H1 (cell line): ENCODE results near the gene ENPP7. TPM values are rescaled to one million over a fixed set of nuclear protein-coding genes. Genes with fewer than 3 reads are reported as not detected.

Experiments
- CTCF ChIA-PET: fragments of 300-600 bp; sonication (Branson Sonifier 250); formaldehyde crosslinking; loops from one replicate; lab custom pipeline; 2021; ENCODE audit not compliant: partially characterized antibody; lab: Charles Lee
- POLR2A ChIA-PET: fragments of 300-600 bp; sonication (Branson Sonifier 250); formaldehyde crosslinking; loops from one replicate; lab custom pipeline; 2021; ENCODE audit warnings: inconsistent platforms; ENCODE audit not compliant: partially characterized antibody; lab: Charles Lee
- DNase-seq, 2 experiments: peaks; one replicate each; pipeline versions ENCODE4 v3.0.0 to v3.0.0-alpha.2; 2010 to 2022; ENCODE audit warnings: low spot score in 2 of 2, low read depth in 1 of 2, mixed read lengths in 1 of 2
- FAIRE-seq: peaks from 2 replicates; lab custom pipeline; 2011; peaks lifted over from hg19 to GRCh38; lab: Jason Lieb, UNC
- H2AFZ ChIP-seq: 2 replicates; pipeline ENCODE4 v1.8.1; 2012; ENCODE audit warnings: low read length, inconsistent platforms
- H2AK5ac ChIP-seq: 2 replicates; pipeline ENCODE4 v1.6.1; 2013; ENCODE audit warnings: low read depth, low read length
- H2BK120ac ChIP-seq: replicated peaks from 2 replicates; pipeline ENCODE3; 2013; ENCODE audit warnings: low read depth, low read length, inconsistent platforms
- H2BK12ac ChIP-seq: 2 replicates; pipeline ENCODE4 v1.6.1; 2013; ENCODE audit warnings: low read depth, low read length
- H2BK15ac ChIP-seq: 2 replicates; pipeline ENCODE4 v1.6.1; 2013; ENCODE audit warnings: low read length
- H2BK20ac ChIP-seq: 2 replicates; pipeline ENCODE4 v1.6.1; 2013; ENCODE audit warnings: low read length
- H2BK5ac ChIP-seq: 2 replicates; pipeline ENCODE4 v1.6.1; 2013; ENCODE audit warnings: low read depth, low read length
- H3K14ac ChIP-seq: 2 replicates; pipeline ENCODE4 v1.6.1; 2013; ENCODE audit warnings: inconsistent platforms; ENCODE audit not compliant: insufficient read length
- H3K18ac ChIP-seq: 2 replicates; pipeline ENCODE4 v1.6.1; 2013; ENCODE audit warnings: low read length; ENCODE audit errors: extremely low read depth
- H3K23ac ChIP-seq: 2 replicates; pipeline ENCODE4 v1.6.1; 2013; ENCODE audit warnings: inconsistent platforms; ENCODE audit not compliant: insufficient read length
- H3K23me2 ChIP-seq: 2 replicates; pipeline ENCODE4 v1.6.1; 2013; ENCODE audit warnings: low read depth, low read length
- H3K27ac ChIP-seq: 2 replicates; pipeline ENCODE4 v1.6.1; 2011; ENCODE audit warnings: low read depth, low read length, inconsistent platforms
- H3K27me3 ChIP-seq, 4 experiments: replicated peaks in 1 of 4; 1 replicate in 1 of 4; 2 replicates in 3 of 4; pipeline versions ENCODE4 v1.6.1 to v1.8.1; 2011 to 2013; ENCODE audit warnings: low read length in 3 of 4, mild to moderate bottlenecking in 3 of 4, inconsistent platforms in 2 of 4, mixed read lengths in 2 of 4, moderate library complexity in 1 of 4; ENCODE audit not compliant: control insufficient read depth in 3 of 4, insufficient read depth in 3 of 4; ENCODE audit errors: extremely low read depth in 1 of 4
- H3K36me3 ChIP-seq, 4 experiments: 2 replicates each; pipeline versions ENCODE4 v1.6.1 to v1.8.1; 2011 to 2013; ENCODE audit warnings: mild to moderate bottlenecking in 4 of 4, low read length in 3 of 4, moderate library complexity in 2 of 4, control low read depth in 1 of 4, inconsistent platforms in 1 of 4; ENCODE audit not compliant: insufficient read depth in 4 of 4, control insufficient read depth in 2 of 4
- H3K4ac ChIP-seq: replicated peaks from 2 replicates; pipeline ENCODE3; 2013; ENCODE audit warnings: low read length, low read depth, mixed read lengths, inconsistent platforms; ENCODE audit not compliant: insufficient read length
- H3K4me1 ChIP-seq, 4 experiments: replicated peaks in 1 of 4; 1 replicate in 1 of 4; 2 replicates in 3 of 4; pipeline versions ENCODE4 v1.6.1 to v1.8.1; 2011 to 2013; ENCODE audit warnings: low read length in 3 of 4, inconsistent platforms in 2 of 4, mixed read lengths in 1 of 4; ENCODE audit not compliant: insufficient read depth in 4 of 4, control insufficient read depth in 3 of 4
- H3K4me2 ChIP-seq, 2 experiments: 2 replicates each; pipeline versions ENCODE4 v1.6.1 to v1.8.1; 2011 to 2013; ENCODE audit warnings: low read depth in 2 of 2, low read length in 2 of 2, control low read depth in 1 of 2, inconsistent platforms in 1 of 2, mild to moderate bottlenecking in 1 of 2; ENCODE audit not compliant: insufficient read depth in 1 of 2
- H3K4me3 ChIP-seq, 4 experiments: fragments of 200-600, 300-600 bp in 1 of 4; sonication (generic), shearing (Covaris generic), sonication (Bioruptor Twin) in 1 of 4; 2 replicates each; pipeline versions ENCODE4 v1.5.1 to v1.8.1; 2011 to 2016; ENCODE audit warnings: low read length in 4 of 4, low read depth in 3 of 4, control low read depth in 2 of 4, inconsistent platforms in 2 of 4, mild to moderate bottlenecking in 2 of 4, mixed read lengths in 1 of 4, moderate library complexity in 1 of 4; ENCODE audit not compliant: insufficient read depth in 2 of 4; ENCODE audit errors: extremely low read depth in 1 of 4
- H3K56ac ChIP-seq: replicated peaks from 2 replicates; pipeline ENCODE3; 2013; ENCODE audit warnings: low read depth, mild to moderate bottlenecking, mixed read lengths, low read length, inconsistent platforms; ENCODE audit not compliant: insufficient read length
- H3K79me1 ChIP-seq: 2 replicates; pipeline ENCODE4 v1.6.1; 2013; ENCODE audit warnings: low read depth, low read length, control low read depth
- H3K79me2 ChIP-seq, 2 experiments: 2 replicates each; pipeline versions ENCODE4 v1.6.1 to v1.8.1; 2012 to 2013; ENCODE audit warnings: low read length in 2 of 2, mild to moderate bottlenecking in 2 of 2, inconsistent platforms in 1 of 2; ENCODE audit not compliant: insufficient read depth in 2 of 2, control insufficient read depth in 1 of 2
- H3K9ac ChIP-seq, 4 experiments: replicated peaks in 1 of 4; 1 replicate in 1 of 4; 2 replicates in 3 of 4; pipeline versions ENCODE4 v1.6.1 to v1.8.1; 2011 to 2013; ENCODE audit warnings: low read depth in 3 of 4, low read length in 3 of 4, control low read depth in 2 of 4, mild to moderate bottlenecking in 2 of 4, moderate library complexity in 2 of 4, inconsistent platforms in 1 of 4; ENCODE audit errors: extremely low read depth in 1 of 4
- H3K9me3 ChIP-seq, 2 experiments: 2 replicates each; pipeline versions ENCODE4 v1.6.1 to v1.8.1; 2012 to 2013; ENCODE audit warnings: mild to moderate bottlenecking in 2 of 2, moderate library complexity in 2 of 2, control low read depth in 1 of 2, inconsistent platforms in 1 of 2, low read depth in 1 of 2, low read length in 1 of 2, mixed read lengths in 1 of 2; ENCODE audit not compliant: insufficient read depth in 2 of 2
- H4K20me1 ChIP-seq, 2 experiments: replicated peaks in 1 of 2; 2 replicates each; pipeline versions ENCODE3 to v1.8.1; 2011 to 2013; ENCODE audit warnings: inconsistent platforms in 2 of 2, low read length in 2 of 2, mild to moderate bottlenecking in 1 of 2; ENCODE audit not compliant: insufficient read depth in 2 of 2, control insufficient read depth in 1 of 2
- H4K5ac ChIP-seq: 2 replicates; pipeline ENCODE4 v1.6.1; 2013; ENCODE audit warnings: low read length, low read depth, mixed read lengths, inconsistent platforms; ENCODE audit not compliant: insufficient read length
- H4K8ac ChIP-seq: 2 replicates; pipeline ENCODE4 v1.8.0; 2013; ENCODE audit warnings: mild to moderate bottlenecking, moderate library complexity, low read length, inconsistent platforms; ENCODE audit not compliant: insufficient read depth; ENCODE audit errors: extremely low read depth
- H4K91ac ChIP-seq: replicated peaks from 2 replicates; pipeline ENCODE3; 2013; ENCODE audit warnings: low read length, mixed read lengths, inconsistent platforms; ENCODE audit not compliant: insufficient read length
- BACH1 ChIP-seq: IDR thresholded peaks from 2 replicates; pipeline ENCODE4 v1.6.1; 2012; ENCODE audit warnings: low read length, improper control_type of control experiment
- CREB1 ChIP-seq: IDR thresholded peaks from 2 replicates; pipeline ENCODE4 v1.6.1; 2012; ENCODE audit warnings: inconsistent platforms
- CTCF ChIP-seq, 3 experiments: IDR thresholded peaks; 1 replicate in 2 of 3; 2 replicates in 1 of 3; pipeline versions ENCODE4 v1.5.1 to v1.6.1; 2011; ENCODE audit warnings: low read length in 3 of 3, mild to moderate bottlenecking in 3 of 3, inconsistent platforms in 2 of 3, low read depth in 1 of 3, moderate library complexity in 1 of 3; ENCODE audit not compliant: insufficient read depth in 1 of 3; ENCODE audit errors: control extremely low read depth in 1 of 3
- E2F6 ChIP-seq: IDR thresholded peaks from 2 replicates; pipeline ENCODE4 v1.6.1; 2012; ENCODE audit warnings: inconsistent platforms
- KDM1A ChIP-seq: fragments of 200-600, 300-600 bp; sonication (generic); IDR thresholded peaks from 2 replicates; pipeline ENCODE4 v1.7.1; 2016; ENCODE audit warnings: mild to moderate bottlenecking, low read length, borderline replicate concordance
- MAFK ChIP-seq: IDR thresholded peaks from 2 replicates; pipeline ENCODE4 v1.6.1; 2012; ENCODE audit warnings: low read depth, mild to moderate bottlenecking, improper control_type of control experiment, low read length
- NRF1 ChIP-seq: IDR thresholded peaks from 2 replicates; pipeline ENCODE4 v1.6.1; 2011; ENCODE audit warnings: mild to moderate bottlenecking, low read depth, low read length, improper control_type of control experiment
- RBBP5 ChIP-seq: IDR thresholded peaks from 2 replicates; pipeline ENCODE4 v1.7.1; 2012; ENCODE audit warnings: low read depth, mild to moderate bottlenecking, inconsistent platforms, low read length, moderate library complexity, borderline replicate concordance
- SP2 ChIP-seq: IDR thresholded peaks from 2 replicates; pipeline ENCODE4 v1.6.1; 2012; ENCODE audit warnings: mild to moderate bottlenecking, low read length, inconsistent platforms
- SUZ12 ChIP-seq: fragments of 200-600 bp; sonication (generic); IDR thresholded peaks from 2 replicates; pipeline ENCODE4 v1.6.1; 2012; ENCODE audit warnings: mild to moderate bottlenecking, inconsistent platforms, low read length, moderate library complexity, mixed read lengths
- TAF7 ChIP-seq: optimal IDR thresholded peaks from 2 replicates; pipeline ENCODE3; 2011; ENCODE audit warnings: low read depth, mild to moderate bottlenecking, inconsistent platforms, low read length, moderate library complexity, borderline replicate concordance
- TBP ChIP-seq: IDR thresholded peaks from 2 replicates; pipeline ENCODE4 v1.6.1; 2011; ENCODE audit warnings: low read depth, low read length, improper control_type of control experiment
- WGBS, 2 experiments: shearing (Covaris generic) in 1 of 2; methylation state at CpG; one replicate each; pipeline versions ENCODE4 v1.1.6 to v1.1.7; 2013 to 2015; ENCODE audit warnings: low lambda C conversion rate in 2 of 2, mixed read lengths in 2 of 2, inconsistent platforms in 1 of 2, low coverage in 1 of 2, missing lambda C conversion rate in 1 of 2; ENCODE audit not compliant: insufficient replicate concordance in 2 of 2, insufficient coverage in 1 of 2, insufficient read length in 1 of 2; ENCODE audit errors: extremely low coverage in 1 of 2, missing lambda C conversion rate in 1 of 2; 5-methylcytosine and 5-hydroxymethylcytosine counted together
- polyA plus RNA-seq, 7 experiments: library from polyadenylated mRNA; depleted of rRNA in 3 of 7; stranded (reverse) in 5 of 7; unstranded in 2 of 7; fragments of >200 nt in 5 of 7; fragments of 200-250 nt in 2 of 7; gene quantifications; 1 replicate in 5 of 7; 2 replicates in 1 of 7; 4 replicates in 1 of 7; pipeline versions ENCODE4 v1.2.1 to v1.2.3, GENCODE V29; 2011 to 2013; ENCODE audit warnings: missing spikeins in 2 of 7, mixed read lengths in 2 of 7
- total RNA-seq: library from RNA; stranded (reverse); fragmentation: NEBNext Ultra II Directional; extraction: Animal tissue kit (Norgen Biotek cat#: 25700); gene quantifications from 2 replicates; pipeline ENCODE4 v1.2.1, GENCODE V29; 2021

Gene ENPP7
- total and polyA plus RNA-seq, 2 of the 8 experiments (the other 6 are each of a cell fraction or from before 2014, with no cell fraction given), result not detected

GRCh38 chr17:79705674-79706073 lies 25.1 kb upstream of the ENPP7 start:
- FAIRE-seq (no peak), DNase-seq (no peak)
- 81% methylated on average over 5 of the region's 20 CpGs; no CpG with 5 or more reads in 1 of the 2 experiments for WGBS, 2 experiments
- no peak overlapping the region for H2BK5ac ChIP-seq
- ChIA-PET CTCF (interaction anchor here (0.6 to 1.6 kb wide), 6 partner anchors 9 to 312 kb away, joined by 3 to 4 read pairs (median 3); no protein-coding TSS in a partner anchor), POLR2A (no interaction called here)
- H3K4me2 ChIP-seq, result no peak overlapping the region
- H4K5ac ChIP-seq, result no peak overlapping the region
- H3K79me1 ChIP-seq, result no peaks in the 10 kb centered on the region
- no peaks in the 10 kb centered on the region for H3K27me3 ChIP-seq
- no peak overlapping the region for H3K9ac ChIP-seq
- H3K4me1 ChIP-seq, result peaks cover 0 to 20% (median 9%) of the 10 kb centered on the region in 4 experiments; a peak in 6 of 7 replicates
- no peaks in the 10 kb centered on the region for H3K23me2 ChIP-seq
- H3K9me3 ChIP-seq, result no peaks in the 10 kb centered on the region
- H3K79me2 ChIP-seq, result no peaks in the 10 kb centered on the region
- H3K4ac ChIP-seq, result no peak overlapping the region
- peak overlapping the region; percentile 59; the same call in 1 of the 2 replicates for H2AK5ac ChIP-seq
- H2BK12ac ChIP-seq, result no peak overlapping the region
- H4K91ac ChIP-seq, result no peak overlapping the region
- no peaks in the 10 kb centered on the region for H3K36me3 ChIP-seq
- H2BK20ac ChIP-seq, result no peak overlapping the region
- no peak overlapping the region for H4K8ac ChIP-seq
- no peak overlapping the region for H2BK120ac ChIP-seq
- H4K20me1 ChIP-seq, result no peaks in the 10 kb centered on the region
- no peak overlapping the region for H3K23ac ChIP-seq
- no peak overlapping the region for H3K27ac ChIP-seq
- H3K14ac ChIP-seq, result no peak overlapping the region
- no peak overlapping the region for H3K56ac ChIP-seq
- 0 out of 2 replicates have a peak overlapping the region, but pooled peaks have one; percentile 50 for H2BK15ac ChIP-seq
- no peak overlapping the region for H3K18ac ChIP-seq
- H2AFZ ChIP-seq, result no peak overlapping the region
- no peak overlapping the region for H3K4me3 ChIP-seq
- TF ChIP-seq MAFK (no peak), SUZ12 (no peak), KDM1A (no peak), TBP (no peak), BACH1 (no peak), NRF1 (no peak), CTCF (IDR thresholded peaks at IDR 0.05; ENCODE audit: control extremely low read depth in 1 of 3, insufficient read depth in 1 of 3, low read depth in 1 of 3, low read length in 3 of 3) (no peak), SP2 (no peak), CREB1 (no peak), TAF7 (no peak), RBBP5 (no peak), E2F6 (no peak)
